CD4-positive, alpha-beta T cell treated with Interleukin-15 for 1 hour (primary cell): ENCODE results near the gene GNE.

Source experiments
- DNase-seq: peaks from one replicate; pipeline ENCODE4 v3.0.0-alpha.2; 2020

The GNE gene

GRCh38 chr9:36165826-36166167 is 92.5 kb downstream of the GNE start:
- no peak for DNase-seq

- no peak for DNase-seq
Measured at GRCh38 chr9:36164989-36165388, 93.3 kb downstream of the GNE start.
